DND-41 (cell line): ENCODE measurements around the gene PTPRK.

Source experiments
- ATAC-seq: fragments of 200-7000 bp; cut with Tn5 transposase; 3 replicates; pipeline ENCODE4 v1.9.1; 2021; ENCODE audit warnings: low read depth; ENCODE audit not compliant: insufficient read depth
- DNase-seq: peaks from one replicate; pipeline ENCODE4 v3.0.0-alpha.2; 2020
- H2AFZ ChIP-seq: 2 replicates; pipeline ENCODE4 v1.6.0; 2012; ENCODE audit warnings: low read depth, low read length
- H3K27ac ChIP-seq: 2 replicates; pipeline ENCODE4 v1.5.1; 2012; ENCODE audit warnings: low read length, inconsistent platforms
- H3K27me3 ChIP-seq: fragments of 200-600 bp; sonication (generic); 2 replicates; pipeline ENCODE4 v1.6.0; 2012; ENCODE audit warnings: low read length, mild to moderate bottlenecking, inconsistent platforms; ENCODE audit not compliant: insufficient read depth, poor library complexity
- H3K36me3 ChIP-seq: 2 replicates; pipeline ENCODE4 v1.5.1; 2012; ENCODE audit warnings: low read length, inconsistent platforms; ENCODE audit not compliant: insufficient read depth
- H3K4me1 ChIP-seq: 2 replicates; pipeline ENCODE4 v1.5.1; 2012; ENCODE audit warnings: mild to moderate bottlenecking, low read length; ENCODE audit not compliant: insufficient read depth
- H3K4me2 ChIP-seq: 2 replicates; pipeline ENCODE4 v1.6.0; 2012; ENCODE audit warnings: mild to moderate bottlenecking, moderate library complexity, low read length, inconsistent platforms; ENCODE audit not compliant: insufficient read depth
- H3K4me3 ChIP-seq, 2 experiments: fragments of 200-600 bp in 1 of 2; shearing (Covaris generic) in 1 of 2; 2 replicates each; pipeline ENCODE4 v1.5.1; 2012 to 2016; ENCODE audit warnings: inconsistent platforms in 2 of 2, low read length in 2 of 2, mild to moderate bottlenecking in 2 of 2, low read depth in 1 of 2, moderate library complexity in 1 of 2
- H3K79me2 ChIP-seq: 2 replicates; pipeline ENCODE4 v1.6.0; 2012; ENCODE audit warnings: low read length, inconsistent platforms; ENCODE audit not compliant: insufficient read depth
- H3K9ac ChIP-seq: 2 replicates; pipeline ENCODE4 v1.6.0; 2012; ENCODE audit warnings: low read depth, mild to moderate bottlenecking, inconsistent platforms, low read length, moderate library complexity
- H3K9me3 ChIP-seq: 2 replicates; pipeline ENCODE4 v1.5.1; 2012; ENCODE audit warnings: low read length, moderate library complexity, mild to moderate bottlenecking, inconsistent platforms; ENCODE audit not compliant: insufficient read depth, severe bottlenecking
- H4K20me1 ChIP-seq: 2 replicates; pipeline ENCODE4 v1.6.0; 2012; ENCODE audit warnings: low read length; ENCODE audit not compliant: insufficient read depth
- CTCF ChIP-seq: IDR thresholded peaks from 2 replicates; pipeline ENCODE4 v1.5.1; 2012; ENCODE audit warnings: borderline replicate concordance, low read length, moderate library complexity, mild to moderate bottlenecking; ENCODE audit not compliant: poor library complexity, severe bottlenecking; ENCODE audit errors: extremely low read depth
- EZH2 ChIP-seq: IDR thresholded peaks from 3 replicates; pipeline ENCODE4 v1.6.1; 2012; ENCODE audit warnings: borderline replicate concordance, low read depth, mild to moderate bottlenecking, moderate library complexity, low read length, inconsistent platforms; ENCODE audit not compliant: severe bottlenecking

PTPRK gene

GRCh38 chr6:128368213-128368944 is 152.0 kb downstream of the PTPRK start:
- Histone ChIP-seq H3K4me2 (no peak overlapping the region), H3K27ac (no peak overlapping the region), H3K4me1 (no peaks in the 10 kb centered on the region), H3K9ac (no peak overlapping the region), H3K4me3 (no peak overlapping the region), H2AFZ (no peak overlapping the region), H4K20me1 (no peaks in the 10 kb centered on the region), H3K9me3 (no peaks in the 10 kb centered on the region), H3K27me3 (no peaks in the 10 kb centered on the region), H3K79me2 (no peaks in the 10 kb centered on the region), H3K36me3 (no peaks in the 10 kb centered on the region)
- DNase-seq (no peak), ATAC-seq (no peak)
- no peak for TF ChIP-seq EZH2
- no peak for TF ChIP-seq CTCF

- no peaks in the 10 kb centered on the region for H3K4me1 ChIP-seq
- H3K9ac ChIP-seq, result no peak overlapping the region
- no peak for TF ChIP-seq EZH2
- no peak for TF ChIP-seq CTCF
- no peak overlapping the region for H2AFZ ChIP-seq
- DNase-seq, result no peak
- H3K27me3 ChIP-seq, result no peaks in the 10 kb centered on the region
- H3K27ac ChIP-seq, result no peak overlapping the region
- H3K4me2 ChIP-seq, result no peak overlapping the region
- H3K9me3 ChIP-seq, result no peaks in the 10 kb centered on the region
- H3K36me3 ChIP-seq, result no peaks in the 10 kb centered on the region
- H4K20me1 ChIP-seq, result no peaks in the 10 kb centered on the region
- H3K4me3 ChIP-seq, result no peak overlapping the region
- ATAC-seq, result no peak
- H3K79me2 ChIP-seq, result no peaks in the 10 kb centered on the region
Observed at GRCh38 chr6:128367437-128367836, 153.0 kb downstream of the PTPRK start.

DNA sequence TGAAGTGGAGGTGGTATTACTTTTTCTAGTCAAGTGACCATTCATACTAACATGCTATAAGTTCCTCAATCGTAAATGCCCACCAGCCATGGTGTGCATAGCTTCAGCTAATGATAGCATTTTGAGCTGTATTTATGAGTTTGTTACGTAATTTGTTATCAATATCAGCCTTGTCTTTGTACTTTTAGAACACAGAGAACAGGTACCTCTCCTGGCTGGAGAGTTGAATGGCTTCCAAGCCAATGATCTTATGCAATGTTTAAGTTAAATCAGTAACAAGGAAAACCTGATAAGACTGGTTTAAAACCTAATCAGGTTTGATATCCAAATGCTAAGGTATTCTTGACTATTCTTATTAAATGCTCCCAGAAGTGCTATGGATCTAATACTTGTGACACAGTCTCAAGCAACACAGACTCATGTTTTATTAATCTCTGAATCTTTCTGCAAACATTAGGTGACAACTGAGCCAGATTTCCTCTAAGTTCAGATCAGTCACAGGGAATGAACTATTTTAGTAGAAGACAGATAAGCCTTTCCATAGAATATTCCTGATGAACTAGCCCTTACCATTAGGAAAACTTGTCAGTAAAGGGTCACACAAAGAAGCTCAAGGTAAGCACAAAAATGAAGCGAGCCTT is 154.8 kb downstream of the PTPRK start:
- no peaks in the 10 kb centered on the region for H4K20me1 ChIP-seq
- no peak for ATAC-seq
- no peaks in the 10 kb centered on the region for H3K27me3 ChIP-seq
- TF ChIP-seq CTCF (no peak), EZH2 (no peak)
- H3K9ac ChIP-seq, result no peak overlapping the region
- H2AFZ ChIP-seq, result no peak overlapping the region
- no peaks in the 10 kb centered on the region for H3K9me3 ChIP-seq
- no peak for DNase-seq
- no peak overlapping the region for H3K4me3 ChIP-seq
- no peaks in the 10 kb centered on the region for H3K79me2 ChIP-seq
- H3K4me1 ChIP-seq, result no peaks in the 10 kb centered on the region
- no peak overlapping the region for H3K4me2 ChIP-seq
- no peaks in the 10 kb centered on the region for H3K36me3 ChIP-seq
- no peak overlapping the region for H3K27ac ChIP-seq
